A549 (cell line): ENCODE data around the gene TRPM5. TPM values are rescaled to one million over a fixed set of nuclear protein-coding genes. Genes with fewer than 3 reads are reported as not detected.

Experiments
- ATAC-seq, 2 experiments: fragments of 200-7000 bp in 1 of 2; fragments of >200 bp in 1 of 2; cut with Nextera tagmentation in 1 of 2; cut with Tn5 transposase in 1 of 2; 3 replicates each; pipeline versions ENCODE4 v1.8.0 to v1.9.1; 2018 to 2020; ENCODE audit warnings: mild to moderate bottlenecking in 1 of 2, moderate library complexity in 1 of 2
- CTCF ChIA-PET: fragments of 300-600 bp; sonication (Branson Sonifier 250); formaldehyde crosslinking; extraction: SDS; loops from one replicate; lab custom pipeline; 2021; ENCODE audit warnings: antibody characterized with exemption, inconsistent platforms; lab: Yijun Ruan, JAX
- POLR2A ChIA-PET: fragments of 350-600 bp; formaldehyde crosslinking; extraction: SDS; loops from one replicate; lab custom pipeline; 2021; ENCODE audit warnings: antibody characterized with exemption, inconsistent platforms; lab: Yijun Ruan, JAX
- DNase-seq, 2 experiments: peaks; one replicate each; pipeline versions ENCODE4 v3.0.0 to v3.0.0-alpha.2; 2011 to 2016; ENCODE audit warnings: low read depth in 1 of 2, low spot score in 1 of 2
- FAIRE-seq: peaks from 2 replicates; lab custom pipeline; 2011; peaks lifted over from hg19 to GRCh38; lab: Jason Lieb, UNC
- H3K27ac ChIP-seq, 2 experiments: fragments of >200 bp; sonication (Bioruptor Twin); formaldehyde crosslinking; 3 replicates each; pipeline ENCODE4 v1.5.1; 2016 to 2017
- H3K4me1 ChIP-seq: fragments of >200 bp; sonication (Bioruptor Twin); formaldehyde crosslinking; 3 replicates; pipeline ENCODE4 v1.6.1; 2016
- H3K4me2 ChIP-seq: fragments of >200 bp; sonication (Bioruptor Twin); formaldehyde crosslinking; 3 replicates; pipeline ENCODE4 v1.6.1; 2016
- H3K4me3 ChIP-seq: fragments of >200 bp; sonication (Bioruptor Twin); formaldehyde crosslinking; 3 replicates; pipeline ENCODE4 v1.5.1; 2016
- H3K9me3 ChIP-seq: fragments of >200 bp; sonication (Bioruptor Twin); formaldehyde crosslinking; 3 replicates; pipeline ENCODE4 v1.6.1; 2016
- CHD2 ChIP-seq: fragments of 150-350 bp; IDR thresholded peaks from 2 replicates; pipeline ENCODE4 v1.6.1; 2014; ENCODE audit warnings: low read length; ENCODE audit not compliant: partially characterized antibody
- CHD4 ChIP-seq: fragments of 200-600 bp; sonication (generic); IDR thresholded peaks from 2 replicates; pipeline ENCODE4 v1.6.1; 2016; ENCODE audit warnings: antibody characterized with exemption, mild to moderate bottlenecking, borderline replicate concordance
- EP300 ChIP-seq, 2 experiments: fragments of >200 bp; sonication (Bioruptor Twin); formaldehyde crosslinking; IDR thresholded peaks; 2 replicates in 1 of 2; 3 replicates in 1 of 2; pipeline ENCODE4 v1.6.1; 2016 to 2017
- ESRRA ChIP-seq: fragments of 150-350 bp; IDR thresholded peaks from 2 replicates; pipeline ENCODE4 v1.6.1; 2014; ENCODE audit warnings: mild to moderate bottlenecking, low read length, borderline replicate concordance
- FOSL2 ChIP-seq, 2 experiments: fragments of 450-650 bp in 1 of 2; fragments of >200 bp in 1 of 2; sonication (Bioruptor Twin) in 1 of 2; formaldehyde crosslinking; IDR thresholded peaks; 2 replicates each; pipeline versions ENCODE4 v1.5.0 to v1.6.1; 2016 to 2020; ENCODE audit warnings: mild to moderate bottlenecking in 1 of 2, moderate library complexity in 1 of 2
- KDM5A ChIP-seq: fragments of 200-600 bp; sonication (generic); IDR thresholded peaks from 2 replicates; pipeline ENCODE4 v1.6.1; 2016; ENCODE audit warnings: antibody characterized with exemption, mild to moderate bottlenecking
- MAFK ChIP-seq: fragments of 450-650 bp; IDR thresholded peaks from 2 replicates; pipeline ENCODE4 v1.6.1; 2014; ENCODE audit not compliant: partially characterized antibody
- NFE2L2 ChIP-seq: fragments of 150-350 bp; conservative IDR thresholded peaks from 2 replicates; pipeline ENCODE4 v1.6.1; 2014; ENCODE audit warnings: low read length
- PHF8 ChIP-seq: fragments of 200-600 bp; sonication (generic); IDR thresholded peaks from 2 replicates; pipeline ENCODE4 v1.6.1; 2016; ENCODE audit warnings: low read depth, mild to moderate bottlenecking, antibody characterized with exemption, moderate library complexity, borderline replicate concordance
- POLR2AphosphoS2 ChIP-seq: conservative IDR thresholded peaks from 2 replicates; pipeline ENCODE4 v1.6.1; 2012; ENCODE audit warnings: low read length, improper control_type of control experiment, inconsistent platforms
- RFX5 ChIP-seq: fragments of 450-650 bp; IDR thresholded peaks from 2 replicates; pipeline ENCODE4 v1.7.1; 2014; ENCODE audit warnings: antibody characterized with exemption, mild to moderate bottlenecking, moderate library complexity
- WGBS: methylation state at CpG from one replicate; pipeline ENCODE4 v1.1.6; 2017; ENCODE audit errors: missing lambda C conversion rate; 5-methylcytosine and 5-hydroxymethylcytosine counted together
- polyA plus RNA-seq, 4 experiments: library from polyadenylated mRNA; depleted of rRNA in 3 of 4; stranded (reverse); fragments of >200 nt; fragmentation: RNase III in 1 of 4; extraction: RNeasy Plus Mini Kit Qiagen cat#74134 plus additional on column Dnase treatment in 1 of 4; gene quantifications; 2 replicates in 3 of 4; 3 replicates in 1 of 4; pipeline ENCODE4 v1.2.3, GENCODE V29; 2011 to 2017
- TF ChIP-seq, protein P1 (sequence below): fragments of 200-600 bp; sonication (generic); IDR thresholded peaks from 2 replicates; pipeline ENCODE4 v1.6.1; 2016; ENCODE audit warnings: antibody characterized with exemption, mild to moderate bottlenecking, moderate library complexity
- TF ChIP-seq, protein P2 (sequence below): IDR thresholded peaks from 2 replicates; pipeline ENCODE4 v1.6.1; 2012
- TF ChIP-seq, protein P3 (sequence below): fragments of >200 bp; sonication (Bioruptor Twin); formaldehyde crosslinking; IDR thresholded peaks from 3 replicates; pipeline ENCODE4 v1.5.1; 2016
- TF ChIP-seq, protein P4 (sequence below): fragments of >200 bp; sonication (Bioruptor Twin); formaldehyde crosslinking; IDR thresholded peaks from 2 replicates; pipeline ENCODE4 v1.6.1; 2016
- TF ChIP-seq, protein P5 (sequence below): fragments of >200 bp; sonication (Bioruptor Twin); formaldehyde crosslinking; IDR thresholded peaks from 3 replicates; pipeline ENCODE4 v1.6.1; 2016

TRPM5 gene
- polyA plus RNA-seq, 2 of the 4 experiments (the other 2 are of a cell fraction) = not detected

DNA sequence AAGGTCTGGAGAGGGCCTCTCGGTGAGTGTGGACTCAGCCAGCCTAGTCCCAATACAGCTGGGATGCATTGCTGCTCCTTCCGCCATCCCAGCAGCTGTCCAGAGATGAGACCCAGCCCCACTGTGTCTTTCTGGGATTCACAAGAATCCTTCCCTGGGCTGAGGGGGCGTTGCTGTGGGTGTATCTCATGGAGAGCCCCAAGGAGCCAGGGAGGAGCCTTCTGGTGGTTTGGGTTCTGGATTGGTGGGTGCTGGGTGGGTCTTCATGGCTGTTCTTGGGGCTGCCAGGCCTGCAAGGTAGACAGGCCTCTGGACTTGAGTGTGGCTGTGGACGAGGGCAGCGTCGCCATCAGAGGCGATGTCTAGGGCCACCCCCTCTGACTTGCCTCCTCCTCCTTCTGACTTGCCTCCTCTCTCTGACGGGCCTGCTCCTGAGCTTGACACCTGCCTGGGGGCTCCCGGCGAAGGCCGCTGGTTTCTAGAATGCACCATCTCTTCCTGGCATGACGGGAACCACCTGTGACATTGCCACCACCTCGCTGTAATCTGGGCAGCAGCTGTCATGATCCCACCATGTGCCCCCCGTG, 17.7 kb upstream of the TRPM5 start:
- 77% methylated on average over 9 of the region's 14 CpGs for WGBS
- DNase-seq (no peak), FAIRE-seq (no peak)
- POLR2A ChIA-PET = no interaction called here
- no peak overlapping the region for H3K4me2 ChIP-seq
- TF ChIP-seq CHD4 (no peak), NFE2L2 (no peak)
- TF ChIP-seq, protein P1, sequence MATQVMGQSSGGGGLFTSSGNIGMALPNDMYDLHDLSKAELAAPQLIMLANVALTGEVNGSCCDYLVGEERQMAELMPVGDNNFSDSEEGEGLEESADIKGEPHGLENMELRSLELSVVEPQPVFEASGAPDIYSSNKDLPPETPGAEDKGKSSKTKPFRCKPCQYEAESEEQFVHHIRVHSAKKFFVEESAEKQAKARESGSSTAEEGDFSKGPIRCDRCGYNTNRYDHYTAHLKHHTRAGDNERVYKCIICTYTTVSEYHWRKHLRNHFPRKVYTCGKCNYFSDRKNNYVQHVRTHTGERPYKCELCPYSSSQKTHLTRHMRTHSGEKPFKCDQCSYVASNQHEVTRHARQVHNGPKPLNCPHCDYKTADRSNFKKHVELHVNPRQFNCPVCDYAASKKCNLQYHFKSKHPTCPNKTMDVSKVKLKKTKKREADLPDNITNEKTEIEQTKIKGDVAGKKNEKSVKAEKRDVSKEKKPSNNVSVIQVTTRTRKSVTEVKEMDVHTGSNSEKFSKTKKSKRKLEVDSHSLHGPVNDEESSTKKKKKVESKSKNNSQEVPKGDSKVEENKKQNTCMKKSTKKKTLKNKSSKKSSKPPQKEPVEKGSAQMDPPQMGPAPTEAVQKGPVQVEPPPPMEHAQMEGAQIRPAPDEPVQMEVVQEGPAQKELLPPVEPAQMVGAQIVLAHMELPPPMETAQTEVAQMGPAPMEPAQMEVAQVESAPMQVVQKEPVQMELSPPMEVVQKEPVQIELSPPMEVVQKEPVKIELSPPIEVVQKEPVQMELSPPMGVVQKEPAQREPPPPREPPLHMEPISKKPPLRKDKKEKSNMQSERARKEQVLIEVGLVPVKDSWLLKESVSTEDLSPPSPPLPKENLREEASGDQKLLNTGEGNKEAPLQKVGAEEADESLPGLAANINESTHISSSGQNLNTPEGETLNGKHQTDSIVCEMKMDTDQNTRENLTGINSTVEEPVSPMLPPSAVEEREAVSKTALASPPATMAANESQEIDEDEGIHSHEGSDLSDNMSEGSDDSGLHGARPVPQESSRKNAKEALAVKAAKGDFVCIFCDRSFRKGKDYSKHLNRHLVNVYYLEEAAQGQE = no peak
- TF ChIP-seq, all 56 proteins: peak for 0
- no peaks in the 10 kb centered on the region for H3K9me3 ChIP-seq
- ATAC-seq = no peak
- H3K4me1 ChIP-seq = no peaks in the 10 kb centered on the region
- CTCF ChIA-PET = interaction anchor here (0.8 to 1.2 kb wide), 4 partner anchors 19 to 192 kb away, joined by 3 to 4 read pairs (median 3); no protein-coding TSS in a partner anchor
- no peak overlapping the region for H3K4me3 ChIP-seq
- no peak overlapping the region for H3K27ac ChIP-seq

DNA sequence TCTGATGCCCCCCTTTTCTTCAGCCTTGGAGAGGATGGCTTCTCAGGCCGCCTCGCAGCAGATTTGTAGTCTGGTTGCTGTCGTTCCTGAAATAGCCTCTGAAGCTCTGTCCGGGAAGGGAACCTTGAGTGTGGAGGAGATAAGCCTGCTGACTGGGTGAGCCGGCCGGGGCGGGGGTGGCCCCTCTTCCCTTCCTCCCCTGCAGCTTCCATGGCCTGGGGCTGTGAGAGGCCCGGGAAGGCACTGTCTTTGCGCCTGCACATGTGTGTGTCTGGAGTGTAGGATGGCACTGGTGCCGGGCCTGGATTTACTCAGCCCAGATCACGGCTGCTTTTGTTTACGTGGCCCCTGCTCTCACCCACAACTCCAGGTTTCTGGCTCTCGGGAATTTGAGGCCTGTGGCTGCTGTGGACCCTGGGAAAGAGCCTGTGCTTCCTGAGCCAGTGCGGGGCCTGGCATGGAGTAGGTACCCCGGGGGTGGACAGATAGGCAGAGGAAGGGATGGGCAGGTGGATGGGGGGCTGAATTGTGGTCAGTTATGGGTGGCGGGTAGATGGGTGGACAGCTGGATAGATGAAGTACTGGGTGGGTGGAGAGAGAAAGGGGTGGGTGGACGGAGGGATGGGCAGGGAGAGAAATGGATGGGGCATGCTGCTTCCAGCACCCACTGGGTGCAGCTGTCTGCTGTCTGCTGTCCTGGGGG, 17.1 kb upstream of the TRPM5 start:
- Histone ChIP-seq H3K27ac (no peak overlapping the region), H3K4me3 (no peak overlapping the region), H3K9me3 (no peaks in the 10 kb centered on the region), H3K4me1 (no peaks in the 10 kb centered on the region), H3K4me2 (no peak overlapping the region)
- ChIA-PET CTCF (interaction anchor here (0.8 to 1.2 kb wide), 4 partner anchors 20 to 192 kb away, joined by 3 to 4 read pairs (median 3); no protein-coding TSS in a partner anchor), POLR2A (no interaction called here)
- FAIRE-seq = no peak
- ATAC-seq = no peak
- TF ChIP-seq, protein P2, sequence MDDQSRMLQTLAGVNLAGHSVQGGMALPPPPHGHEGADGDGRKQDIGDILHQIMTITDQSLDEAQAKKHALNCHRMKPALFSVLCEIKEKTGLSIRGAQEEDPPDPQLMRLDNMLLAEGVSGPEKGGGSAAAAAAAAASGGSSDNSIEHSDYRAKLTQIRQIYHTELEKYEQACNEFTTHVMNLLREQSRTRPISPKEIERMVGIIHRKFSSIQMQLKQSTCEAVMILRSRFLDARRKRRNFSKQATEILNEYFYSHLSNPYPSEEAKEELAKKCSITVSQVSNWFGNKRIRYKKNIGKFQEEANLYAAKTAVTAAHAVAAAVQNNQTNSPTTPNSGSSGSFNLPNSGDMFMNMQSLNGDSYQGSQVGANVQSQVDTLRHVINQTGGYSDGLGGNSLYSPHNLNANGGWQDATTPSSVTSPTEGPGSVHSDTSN = no peak
- TF ChIP-seq ESRRA = no peak
- TF ChIP-seq, protein P3, sequence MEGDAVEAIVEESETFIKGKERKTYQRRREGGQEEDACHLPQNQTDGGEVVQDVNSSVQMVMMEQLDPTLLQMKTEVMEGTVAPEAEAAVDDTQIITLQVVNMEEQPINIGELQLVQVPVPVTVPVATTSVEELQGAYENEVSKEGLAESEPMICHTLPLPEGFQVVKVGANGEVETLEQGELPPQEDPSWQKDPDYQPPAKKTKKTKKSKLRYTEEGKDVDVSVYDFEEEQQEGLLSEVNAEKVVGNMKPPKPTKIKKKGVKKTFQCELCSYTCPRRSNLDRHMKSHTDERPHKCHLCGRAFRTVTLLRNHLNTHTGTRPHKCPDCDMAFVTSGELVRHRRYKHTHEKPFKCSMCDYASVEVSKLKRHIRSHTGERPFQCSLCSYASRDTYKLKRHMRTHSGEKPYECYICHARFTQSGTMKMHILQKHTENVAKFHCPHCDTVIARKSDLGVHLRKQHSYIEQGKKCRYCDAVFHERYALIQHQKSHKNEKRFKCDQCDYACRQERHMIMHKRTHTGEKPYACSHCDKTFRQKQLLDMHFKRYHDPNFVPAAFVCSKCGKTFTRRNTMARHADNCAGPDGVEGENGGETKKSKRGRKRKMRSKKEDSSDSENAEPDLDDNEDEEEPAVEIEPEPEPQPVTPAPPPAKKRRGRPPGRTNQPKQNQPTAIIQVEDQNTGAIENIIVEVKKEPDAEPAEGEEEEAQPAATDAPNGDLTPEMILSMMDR = no peak
- TF ChIP-seq KDM5A = no peak
- TF ChIP-seq FOSL2 (IDR thresholded peaks at IDR 0.05) = no peak
- TF ChIP-seq FOSL2 (CRISPR knock-in tag; IDR thresholded peaks at IDR 0.05) = no peak
- TF ChIP-seq PHF8 = no peak
- TF ChIP-seq CHD2 = no peak
- TF ChIP-seq MAFK = no peak
- no peak for TF ChIP-seq EP300 (IDR thresholded peaks at IDR 0.05)
- TF ChIP-seq, protein P1 = no peak
- TF ChIP-seq, protein P4, sequence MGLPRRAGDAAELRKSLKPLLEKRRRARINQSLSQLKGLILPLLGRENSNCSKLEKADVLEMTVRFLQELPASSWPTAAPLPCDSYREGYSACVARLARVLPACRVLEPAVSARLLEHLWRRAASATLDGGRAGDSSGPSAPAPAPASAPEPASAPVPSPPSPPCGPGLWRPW = no peak
- TF ChIP-seq RFX5 = no peak
- TF ChIP-seq, protein P5, sequence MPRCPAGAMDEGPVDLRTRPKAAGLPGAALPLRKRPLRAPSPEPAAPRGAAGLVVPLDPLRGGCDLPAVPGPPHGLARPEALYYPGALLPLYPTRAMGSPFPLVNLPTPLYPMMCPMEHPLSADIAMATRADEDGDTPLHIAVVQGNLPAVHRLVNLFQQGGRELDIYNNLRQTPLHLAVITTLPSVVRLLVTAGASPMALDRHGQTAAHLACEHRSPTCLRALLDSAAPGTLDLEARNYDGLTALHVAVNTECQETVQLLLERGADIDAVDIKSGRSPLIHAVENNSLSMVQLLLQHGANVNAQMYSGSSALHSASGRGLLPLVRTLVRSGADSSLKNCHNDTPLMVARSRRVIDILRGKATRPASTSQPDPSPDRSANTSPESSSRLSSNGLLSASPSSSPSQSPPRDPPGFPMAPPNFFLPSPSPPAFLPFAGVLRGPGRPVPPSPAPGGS = no peak
- no peak for TF ChIP-seq POLR2AphosphoS2
- DNase-seq = no peak
- 77% methylated on average over 16 of the region's 17 CpGs for WGBS
